Activated CD4-positive, alpha-beta T cell treated with anti-CD3 and anti-CD28 coated beads for 4 hours (primary cell): ENCODE data around the gene IFT25.
A peak's percentile ranks its signal among the peaks of the same experiment; 100 is the strongest.
"Not testable (repeated sequence)": the region's sequence is repeated elsewhere in the genome, so short reads cannot be mapped to it uniquely, and the experiment has no call there.

ENCODE experiments used
- DNase-seq, 2 donors: peaks; one replicate each; pipeline ENCODE4 v3.0.0-alpha.2; 2020

The IFT25 gene

DNA sequence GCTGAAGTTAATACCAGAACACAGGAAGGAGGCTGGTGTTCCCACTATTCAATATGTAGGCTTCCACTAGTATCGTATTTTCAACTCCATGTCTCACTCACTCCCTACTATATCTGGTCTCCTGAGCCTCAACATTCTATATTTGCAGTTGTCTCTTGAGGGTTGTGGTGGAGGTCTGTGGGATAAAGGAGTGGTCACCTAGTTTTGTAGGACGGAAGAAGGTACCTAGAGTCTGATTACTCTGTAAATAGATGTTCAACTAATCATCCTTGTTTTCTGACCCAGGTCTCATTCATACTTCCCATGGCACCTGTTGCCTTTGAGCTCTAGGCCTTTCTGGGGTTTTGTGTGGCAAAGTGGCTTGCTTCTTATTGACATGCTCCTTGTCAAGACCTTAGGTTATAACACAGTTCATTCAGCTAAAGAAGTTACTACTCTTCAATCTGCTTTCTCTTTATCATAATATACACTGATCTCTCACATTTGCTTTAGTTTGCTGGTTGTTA, 18.1 kb downstream of the IFT25 start:
- no peak for DNase-seq

DNA sequence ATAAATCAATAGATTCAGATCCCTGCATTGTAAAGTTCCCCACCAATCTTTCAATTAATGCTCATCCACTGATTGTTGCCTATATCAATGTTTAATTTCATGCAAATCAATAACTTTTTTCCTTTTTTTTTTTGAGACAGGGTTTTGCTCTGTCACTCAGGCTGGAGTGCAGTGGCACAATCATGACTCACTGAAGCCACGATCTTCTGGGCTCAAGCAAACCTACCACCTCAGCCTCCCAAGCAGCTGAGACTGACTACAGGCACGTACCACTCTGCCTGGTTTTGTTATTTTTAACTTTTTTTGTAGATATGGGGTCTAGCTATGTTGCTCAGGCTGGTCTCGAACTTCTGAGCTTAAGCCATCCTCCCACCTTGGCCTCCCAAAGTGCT, 25.8 kb downstream of the IFT25 start:
- peak in 1 of 2 donors; percentile 3 for DNase-seq

DNA sequence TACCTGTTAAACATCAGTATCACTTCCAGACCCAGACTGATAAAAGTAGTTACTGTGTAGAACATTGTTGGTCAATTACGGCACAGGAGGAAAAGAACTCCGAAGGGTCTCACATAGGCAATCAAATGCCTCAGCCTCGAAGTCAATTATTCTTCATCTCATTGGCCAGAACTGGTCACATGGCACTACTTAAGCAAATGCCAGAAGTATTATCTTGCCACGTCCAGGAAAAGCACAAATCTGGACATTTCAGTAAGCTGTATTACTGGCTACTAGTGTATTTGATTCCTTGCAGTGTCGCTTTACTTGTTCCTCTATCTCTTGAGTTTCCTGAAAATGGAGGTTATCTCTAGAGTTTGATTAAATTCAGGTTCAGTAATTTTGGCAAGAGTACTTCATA, 27.2 kb downstream of the IFT25 start:
- DNase-seq, result no peak

DNA sequence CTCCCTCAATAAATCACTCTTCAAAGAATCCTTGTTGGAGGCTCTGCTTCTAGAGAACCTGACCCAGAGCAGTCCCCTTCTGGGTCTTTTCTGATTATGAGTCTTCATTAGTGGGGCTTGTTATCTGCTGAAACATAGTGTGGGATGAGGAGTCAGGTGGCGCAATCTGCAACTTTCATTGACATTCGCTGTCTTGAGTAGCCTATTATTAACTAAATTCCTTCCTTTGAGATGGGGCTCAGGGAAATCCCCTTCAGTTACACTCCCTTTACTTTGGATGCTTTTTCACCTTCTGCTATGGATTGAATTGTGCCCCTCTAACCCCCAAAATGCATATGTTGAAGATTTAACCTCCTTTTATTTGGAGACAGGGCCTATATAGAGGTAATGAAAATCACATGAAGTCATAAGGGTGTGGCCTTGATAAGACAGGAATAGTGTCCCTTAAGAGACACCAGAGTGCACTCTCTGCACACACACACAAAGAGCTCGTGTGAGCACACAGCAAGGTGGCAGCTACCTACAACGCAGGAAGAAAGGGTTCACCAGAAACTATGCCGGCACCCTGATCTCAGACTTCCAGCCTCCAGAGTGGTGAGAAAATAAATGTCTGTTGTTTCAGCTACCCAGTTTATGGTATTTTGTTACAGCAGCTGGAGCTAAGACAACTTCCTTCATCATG, 32.0 kb downstream of the IFT25 start:
- no peak for DNase-seq

DNA sequence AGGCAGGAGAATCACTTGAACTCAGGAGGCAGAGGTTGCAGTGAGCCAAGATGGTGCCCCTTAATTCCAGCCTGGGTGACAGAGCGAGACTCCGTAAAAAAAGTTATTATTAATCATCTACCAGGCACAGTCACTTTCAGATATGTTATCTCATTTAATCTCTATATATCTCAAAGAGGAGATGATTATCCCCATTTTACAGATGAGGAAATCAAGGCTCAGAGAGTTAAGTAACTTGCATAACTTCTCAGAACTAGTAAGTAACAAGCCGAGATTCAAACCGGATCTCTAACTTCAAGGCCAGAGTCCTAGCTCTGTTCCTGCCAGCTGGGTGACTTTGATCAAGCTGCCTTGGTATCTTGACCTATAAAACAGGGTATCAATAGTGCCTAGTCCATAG, 34.1 kb downstream of the IFT25 start:
- DNase-seq, result no peak

DNA sequence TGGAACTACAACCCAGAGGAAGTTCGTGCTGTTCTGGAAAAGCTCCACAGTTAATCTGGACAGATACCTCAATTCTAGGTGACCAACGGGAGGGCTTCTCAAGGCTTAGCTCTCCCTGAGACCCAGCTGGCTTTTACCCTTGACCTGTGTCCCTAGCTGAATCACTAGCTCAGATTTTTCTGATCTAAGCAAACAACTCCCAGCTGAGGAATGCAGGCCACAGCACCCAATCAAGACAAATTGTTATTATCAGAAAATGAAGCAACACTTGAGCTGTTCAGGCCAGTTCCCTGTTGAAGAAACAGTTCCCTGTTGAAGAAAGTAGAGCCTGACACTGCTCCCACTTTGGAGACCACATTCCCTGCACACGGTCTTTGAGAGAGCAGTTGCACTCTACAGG, 35.6 kb downstream of the IFT25 start:
- no peak for DNase-seq

DNA sequence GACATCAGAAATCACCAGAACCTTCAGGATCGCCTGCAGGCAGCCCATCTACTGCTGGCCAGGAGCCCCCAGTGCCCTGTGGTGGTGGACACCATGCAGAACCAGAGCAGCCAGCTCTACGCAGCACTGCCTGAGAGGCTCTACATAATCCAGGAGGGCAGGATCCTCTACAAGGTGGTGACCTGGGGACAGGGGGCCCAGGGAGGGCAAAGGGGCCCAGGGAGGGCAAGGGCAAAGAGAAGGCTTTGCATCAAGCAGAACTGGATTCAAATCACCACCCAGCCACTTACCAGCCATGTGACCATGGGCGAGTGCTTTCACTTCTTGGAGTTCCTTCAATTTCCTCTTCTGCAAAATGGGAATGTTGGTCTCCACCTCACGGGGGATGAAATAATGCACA, 39.4 kb downstream of the IFT25 start:
- DNase-seq, result no peak

DNA sequence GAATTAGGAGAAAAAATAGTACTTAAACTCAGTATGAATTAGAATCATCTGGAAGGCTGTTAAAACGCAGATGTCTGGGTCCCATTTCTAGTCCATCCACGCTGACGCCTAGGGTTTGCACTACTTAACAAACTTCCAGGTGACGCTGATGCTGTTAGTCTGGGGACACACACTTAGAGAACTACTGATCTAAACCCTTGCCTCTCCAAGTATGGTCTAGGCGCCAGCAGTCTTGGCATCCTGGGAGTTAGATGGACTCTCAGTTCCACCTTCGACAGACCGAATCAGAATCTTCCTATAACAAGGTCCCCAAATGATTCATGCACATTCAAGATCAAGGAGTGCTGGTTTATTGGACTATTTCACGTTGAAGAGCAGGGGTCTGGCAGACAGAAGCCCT, 40.0 kb downstream of the IFT25 start:
- DNase-seq, result no peak

DNA sequence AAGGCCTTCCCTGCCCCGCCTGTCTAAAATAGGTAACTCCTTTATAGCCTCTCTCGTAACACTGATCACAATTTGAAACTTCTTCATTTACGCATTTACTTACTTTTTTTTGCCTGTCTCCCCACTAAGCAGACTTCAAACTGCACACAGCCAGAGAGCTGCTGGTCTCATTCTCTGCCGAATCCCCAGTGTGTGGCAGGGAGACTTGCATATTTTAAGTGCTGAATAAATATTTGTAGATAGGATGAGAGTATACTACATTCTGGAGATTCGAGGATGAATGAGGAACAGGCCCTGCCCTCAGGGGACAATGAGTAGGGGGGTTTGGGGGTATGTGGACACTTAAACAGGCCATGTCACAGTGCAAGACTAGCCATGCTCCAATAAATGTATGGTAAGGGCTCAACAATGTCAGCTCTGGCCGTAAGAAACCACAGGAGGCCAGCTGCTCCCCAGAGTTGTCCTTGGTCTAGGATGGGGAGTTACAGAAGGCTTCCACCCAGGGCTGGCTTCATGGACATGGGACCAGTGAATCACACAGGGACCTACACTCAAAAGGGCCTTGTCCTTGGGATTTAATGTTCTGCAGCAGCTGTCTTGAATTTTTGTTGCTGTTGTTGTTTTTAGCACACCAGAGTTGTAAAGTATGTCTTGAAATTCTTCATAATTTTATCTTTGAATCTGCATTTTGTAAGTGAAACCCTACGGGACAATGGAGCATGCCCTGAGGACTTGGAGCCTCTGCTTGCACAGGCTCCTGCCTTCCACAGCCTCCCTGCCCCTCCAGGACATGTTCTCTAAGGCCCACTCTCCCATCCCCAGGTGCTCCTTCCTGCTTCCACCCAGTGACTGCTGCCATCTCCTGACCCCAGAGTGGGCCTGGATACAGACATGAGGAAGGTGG, 43.0 kb downstream of the IFT25 start:
- no peak for DNase-seq

DNA sequence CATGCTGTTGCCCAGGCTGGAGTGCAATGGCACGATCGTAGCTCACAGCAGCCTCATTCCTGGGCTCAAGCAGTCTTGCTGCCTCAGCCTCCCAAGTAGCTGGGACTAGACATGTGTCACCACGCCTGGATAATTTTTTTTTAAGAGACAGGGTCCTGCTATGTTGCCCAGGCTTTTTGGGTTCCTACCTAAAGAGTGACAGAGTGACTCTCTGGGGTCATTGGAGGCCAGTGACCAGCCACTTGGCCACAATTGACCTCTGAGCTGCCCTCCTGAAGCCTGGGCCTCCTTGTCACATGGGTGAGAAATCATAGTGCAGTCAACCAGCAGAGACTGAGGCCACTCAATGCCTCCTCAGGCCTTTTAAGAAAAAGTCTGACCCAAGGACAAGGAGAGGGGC, 45.8 kb downstream of the IFT25 start:
- DNase-seq, result no peak

DNA sequence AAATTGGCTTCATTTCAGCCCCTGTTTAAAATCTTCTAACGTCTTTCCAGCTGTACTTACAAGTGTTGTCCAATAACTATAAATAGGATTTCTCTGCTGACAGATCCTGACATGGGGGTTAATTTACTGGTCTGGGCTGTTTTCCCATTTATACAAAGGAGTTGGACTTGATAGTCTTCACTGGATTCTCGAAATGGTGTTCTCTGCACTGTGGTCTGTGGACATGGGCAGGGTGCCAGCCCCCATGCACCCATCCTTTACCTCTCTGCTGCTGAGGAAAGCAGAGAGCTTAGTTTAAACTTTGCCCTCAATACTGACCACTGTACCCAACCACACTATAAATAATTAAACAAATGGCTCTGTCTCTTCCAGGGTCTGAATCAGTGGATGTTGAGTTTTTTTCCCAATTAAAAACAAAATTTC, 46.3 kb downstream of the IFT25 start:
- DNase-seq, result no peak

DNA sequence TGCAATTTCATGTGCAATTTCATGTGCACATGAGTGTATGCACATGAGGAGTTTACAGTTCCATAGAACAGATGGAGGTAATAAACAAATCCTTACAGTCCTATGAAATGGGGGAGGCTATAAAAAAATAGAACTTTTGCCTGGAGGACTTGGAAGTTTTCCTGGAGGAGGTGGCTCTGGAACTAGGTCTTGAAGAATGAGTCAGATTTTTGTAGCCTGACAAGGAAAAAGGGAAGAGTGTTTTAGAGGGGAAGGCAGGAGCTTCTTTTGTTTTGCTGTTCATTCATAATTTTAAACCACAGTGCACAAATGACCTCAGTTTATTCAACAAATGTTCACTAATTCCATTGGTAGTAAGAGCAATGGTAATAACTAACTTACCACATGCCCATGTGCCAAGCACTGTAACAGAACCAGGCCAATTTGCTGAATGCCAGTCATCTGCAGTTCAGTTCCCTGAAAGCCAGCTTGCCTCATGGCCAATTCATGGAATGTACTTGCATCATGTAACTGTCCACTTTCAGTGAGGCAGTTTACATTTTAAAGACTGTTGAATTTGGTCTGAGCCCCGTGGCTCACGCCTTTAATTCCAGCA, 48.8 kb downstream of the IFT25 start:
- no peak for DNase-seq

DNA sequence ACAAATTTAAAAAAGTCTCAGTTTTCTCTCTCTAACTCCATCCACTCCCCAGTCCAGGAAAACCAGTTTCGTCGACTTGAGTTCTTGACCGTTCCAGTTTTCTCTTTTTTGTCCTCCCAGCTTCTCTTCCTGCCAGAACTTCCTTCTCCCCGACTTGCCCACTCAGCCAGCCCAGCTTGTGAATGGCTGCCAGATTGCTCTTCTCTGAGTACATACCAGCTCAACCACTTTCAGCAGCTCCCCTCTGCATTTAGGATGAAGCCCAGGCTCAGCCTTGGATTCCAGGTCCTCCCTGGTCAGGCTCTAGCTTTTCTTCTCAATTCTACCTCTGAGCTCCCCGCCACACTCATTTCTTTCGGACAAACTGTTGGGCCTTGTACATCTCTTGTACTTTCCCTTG, 50.1 kb downstream of the IFT25 start:
- DNase-seq, result no peak

DNA sequence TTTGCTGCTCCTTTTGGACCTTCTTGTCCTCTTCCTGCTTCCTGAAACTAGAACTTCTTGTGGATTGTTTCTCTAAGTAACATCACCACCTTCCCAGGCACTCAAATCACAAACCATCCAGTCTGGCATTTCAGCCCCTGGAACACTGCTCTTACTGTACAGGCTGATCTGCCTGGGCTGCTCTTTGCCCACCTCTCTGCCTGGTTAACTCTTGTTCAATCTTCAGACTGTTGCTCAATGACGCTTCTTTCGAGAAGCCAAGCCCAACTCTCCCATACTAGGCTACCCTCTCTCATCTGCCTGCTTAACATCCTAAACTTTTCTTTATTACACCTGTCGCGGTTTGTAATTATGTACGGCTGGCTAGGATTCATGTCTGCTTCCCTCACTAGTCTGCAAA, 50.9 kb downstream of the IFT25 start:
- no peak for DNase-seq

DNA sequence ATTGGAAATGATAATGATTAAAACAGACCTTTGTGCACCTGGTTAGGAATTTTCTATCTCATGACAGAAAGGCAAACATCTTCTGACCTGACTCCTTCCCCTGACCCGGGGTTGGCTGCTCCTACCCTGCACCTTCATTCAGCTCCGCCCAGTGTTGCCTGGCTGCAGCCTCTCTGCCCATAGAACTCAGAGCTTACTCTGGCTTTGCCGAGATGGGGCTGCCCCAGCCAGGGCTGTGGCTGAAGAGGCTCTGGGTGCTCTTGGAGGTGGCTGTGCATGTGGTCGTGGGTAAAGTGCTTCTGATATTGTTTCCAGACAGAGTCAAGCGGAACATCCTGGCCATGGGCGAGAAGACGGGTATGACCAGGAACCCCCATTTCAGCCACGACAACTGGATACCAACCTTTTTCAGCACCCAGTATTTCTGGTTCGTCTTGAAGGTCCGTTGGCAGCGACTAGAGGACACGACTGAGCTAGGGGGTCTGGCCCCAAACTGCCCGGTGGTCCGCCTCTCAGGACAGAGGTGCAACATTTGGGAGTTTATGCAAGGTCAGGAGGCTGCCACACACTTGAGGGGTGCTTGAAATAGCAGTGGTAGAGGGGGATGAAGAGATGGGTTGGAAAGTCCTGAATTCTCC, 51.4 kb downstream of the IFT25 start, which contains the start of gene DIO1:
DIO1 (plus strand) TSS at position 189 of the 638 bp plus-strand sequence; CDS start at position 213, 24 bp downstream.
- no peak for DNase-seq

DNA sequence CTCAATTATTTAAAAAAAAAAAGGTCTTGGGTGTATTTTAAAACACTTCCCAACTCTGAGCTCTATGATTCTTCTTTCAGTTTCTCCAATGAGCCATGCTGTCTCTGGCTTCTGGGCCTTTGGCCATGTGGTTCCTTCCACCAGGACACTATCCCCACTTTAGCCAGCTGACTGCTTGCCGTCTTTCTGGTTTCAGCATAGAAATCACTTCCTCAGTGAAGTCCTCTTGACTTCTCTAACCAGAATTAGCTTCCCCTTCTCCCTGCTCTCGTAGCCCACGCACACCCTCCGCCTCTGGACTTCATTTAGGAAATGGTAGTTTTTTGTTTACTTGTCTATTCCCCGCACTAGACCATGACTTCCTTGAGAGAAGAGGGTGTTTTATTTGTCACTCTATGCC, 52.6 kb downstream of the IFT25 start:
- no peak for DNase-seq

DNA sequence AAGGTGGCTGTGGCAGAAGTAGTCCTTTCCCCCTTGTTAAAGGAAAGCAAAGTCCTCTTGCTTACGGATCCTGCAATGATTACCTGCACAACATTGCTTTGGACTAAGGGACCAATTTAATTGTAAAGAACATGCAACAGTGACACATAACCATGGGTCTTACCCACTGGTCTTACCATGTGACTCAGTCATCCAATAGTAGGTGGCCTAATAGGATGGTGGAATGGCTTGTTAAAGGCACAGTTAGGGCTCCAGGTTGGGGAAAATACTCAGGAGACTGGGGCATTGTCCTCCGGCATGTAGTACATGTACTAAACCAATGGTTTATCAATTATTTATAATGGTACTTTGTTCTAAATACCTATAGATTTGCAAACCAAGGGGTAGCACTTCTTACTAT, 53.8 kb downstream of the IFT25 start:
- no peak for DNase-seq

DNA sequence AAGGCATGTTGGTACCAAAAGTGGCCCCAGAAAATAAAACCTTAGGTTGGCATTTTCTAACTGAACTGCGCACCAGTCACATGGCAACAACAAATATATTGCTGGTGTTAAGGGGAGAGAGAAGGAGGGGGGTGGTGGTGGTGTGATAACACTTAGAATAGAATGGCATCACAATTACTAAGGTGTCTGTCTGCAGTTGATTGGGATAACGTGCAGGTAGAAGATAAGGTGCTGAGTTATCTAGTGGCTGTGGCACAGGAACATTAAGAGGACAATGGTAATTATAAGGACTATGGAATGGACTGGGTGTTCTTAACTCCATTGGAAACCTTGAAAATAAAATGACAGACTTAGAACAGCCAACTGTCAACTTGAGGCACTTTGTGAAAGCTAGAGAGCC, 54.5 kb downstream of the IFT25 start:
- no peak for DNase-seq

DNA sequence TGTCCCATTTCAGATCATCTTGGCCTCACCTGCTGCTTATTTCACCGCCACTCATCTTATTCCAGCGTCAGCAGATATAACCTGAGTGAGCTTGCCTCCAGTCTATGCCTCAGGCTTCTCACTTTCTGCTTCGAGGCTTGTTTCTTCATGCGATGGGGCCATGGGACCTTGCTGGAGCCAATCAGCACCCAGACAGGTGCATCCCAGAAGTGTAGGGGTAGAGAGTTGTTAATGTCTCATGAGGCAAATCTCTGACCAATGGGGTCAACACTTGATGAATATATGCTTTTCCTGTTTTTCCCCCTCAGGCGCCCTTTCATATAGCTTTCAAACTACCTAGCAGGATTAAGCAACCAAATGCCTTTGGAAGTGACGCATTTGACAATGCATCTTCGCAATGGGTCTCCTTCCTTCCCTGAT, 55.0 kb downstream of the IFT25 start:
- DNase-seq, result no peak

DNA sequence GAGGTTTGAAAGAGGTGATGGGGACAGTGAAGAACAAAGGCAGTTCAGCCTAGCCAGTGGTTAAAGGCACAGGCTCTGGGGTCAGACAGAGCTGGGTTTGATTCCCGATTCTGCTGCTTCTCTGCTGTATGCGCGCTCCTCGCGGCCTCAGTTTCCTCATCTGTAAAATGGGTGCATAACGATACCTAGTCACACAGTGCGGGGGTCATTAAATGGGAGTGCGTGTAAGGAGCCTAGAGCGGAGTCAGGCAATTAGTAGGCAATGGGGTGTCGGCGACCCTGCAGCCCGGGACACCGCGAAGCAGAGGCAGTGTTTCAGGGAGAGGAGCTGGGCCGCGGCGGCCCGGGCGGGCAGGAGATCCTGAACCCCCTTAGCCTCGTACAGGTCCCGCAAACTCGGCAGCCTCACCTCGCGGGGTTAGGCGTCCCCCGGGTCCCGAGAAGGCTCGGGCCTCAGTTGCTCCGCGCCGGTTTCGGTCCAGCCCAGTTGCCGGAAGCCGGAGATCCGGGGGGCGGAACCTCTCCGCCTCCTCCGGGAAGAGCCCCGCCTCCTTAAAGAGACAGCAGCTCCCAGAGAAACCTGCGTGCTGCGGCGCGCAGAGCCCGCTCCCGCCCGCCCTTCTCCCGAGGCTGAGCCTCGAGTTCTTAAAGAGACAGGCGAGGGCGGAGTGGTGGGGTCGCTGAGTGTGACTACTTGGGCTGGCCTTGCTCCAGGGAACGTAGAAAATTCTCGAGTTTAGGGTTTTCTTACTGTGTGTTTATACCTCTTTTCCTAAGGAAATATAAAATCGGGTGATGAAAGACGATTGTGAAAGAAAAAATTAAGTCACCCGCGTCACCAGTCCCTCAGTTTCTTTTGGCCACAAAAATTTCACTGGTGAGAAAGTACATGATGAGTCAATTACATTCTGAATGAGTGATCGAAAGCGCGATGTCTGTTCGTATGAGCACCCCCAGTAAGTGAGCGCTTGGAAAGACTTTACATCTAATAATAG, 55.9 kb downstream of the IFT25 start, which contains the start of gene YIPF1:
YIPF1 (minus strand) TSS at position 494 of the 995 bp plus-strand sequence. CDS start 860 bp downstream, outside the sequence.
- peak; percentile 81 to 85 for DNase-seq

DNA sequence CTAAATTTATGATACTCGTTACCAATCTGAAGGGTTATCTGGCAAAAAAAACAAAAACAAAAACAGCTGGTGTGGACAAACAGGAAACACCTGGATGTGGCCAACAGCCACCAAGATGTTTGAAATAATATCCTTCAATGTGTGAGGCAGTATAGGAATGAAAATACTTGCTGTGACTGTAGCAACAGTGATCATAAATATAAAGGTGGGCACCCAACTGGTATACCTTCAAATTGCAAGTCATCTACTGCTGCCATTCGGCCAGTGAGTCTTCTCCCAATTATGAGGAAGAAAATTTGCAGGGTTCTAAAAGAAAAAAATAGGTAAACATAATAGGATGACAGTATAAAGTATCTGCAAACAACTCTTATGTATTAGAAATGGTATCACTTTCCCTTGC, 56.8 kb downstream of the IFT25 start:
- DNase-seq, result no peak

DNA sequence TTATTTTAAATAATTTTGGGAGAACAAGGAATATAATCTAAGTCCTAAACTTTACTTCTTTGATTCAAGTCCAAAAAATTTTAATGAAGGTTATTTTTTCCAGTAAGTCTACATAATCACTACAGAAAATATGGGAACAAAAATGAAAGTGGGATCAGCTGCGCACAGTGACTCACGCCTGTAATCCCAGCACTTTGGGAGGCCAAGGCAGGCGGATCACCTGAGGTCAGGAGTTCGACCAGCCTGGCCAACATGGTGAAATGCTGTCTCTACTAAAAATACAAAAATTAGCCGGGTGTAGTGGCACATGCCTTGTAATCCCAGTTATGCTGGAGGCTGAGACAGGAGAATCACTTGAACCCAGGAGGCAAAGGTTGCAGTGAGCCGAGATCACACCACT, 61.9 kb downstream of the IFT25 start:
- not testable (repeated sequence) for DNase-seq
